GM10266 (cell line): ENCODE data around the gene MSH2.
"Not testable (repeated sequence)": the region's sequence is repeated elsewhere in the genome, so short reads cannot be mapped to it uniquely, and the experiment has no call there.

Experiments
- DNase-seq: peaks from one replicate; pipeline ENCODE4 v3.0.0; 2012; ENCODE audit errors: extremely low spot score
- CTCF ChIP-seq: IDR thresholded peaks from 2 replicates; pipeline ENCODE4 v1.5.1; 2012; ENCODE audit warnings: mild to moderate bottlenecking, low read depth; ENCODE audit not compliant: control insufficient read depth, insufficient read depth; ENCODE audit errors: missing control alignments

MSH2 gene

GRCh38 chr2:47494267-47495130, 91.5 kb downstream of the MSH2 start:
- TF ChIP-seq CTCF: no peak
- no peak for DNase-seq

- no peak for DNase-seq
- no peak for TF ChIP-seq CTCF
These were observed 95.0 kb downstream of the MSH2 start for GRCh38 chr2:47497843-47498460.

- DNase-seq: no peak
- TF ChIP-seq CTCF: no peak
These were observed 96.1 kb downstream of the MSH2 start for GRCh38 chr2:47499093-47499492.

GRCh38 chr2:47499621-47500309, 96.8 kb downstream of the MSH2 start:
- no peak for TF ChIP-seq CTCF
- DNase-seq: no peak

- DNase-seq: no peak
- TF ChIP-seq CTCF: no peak
These were observed 98.6 kb downstream of the MSH2 start for GRCh38 chr2:47501374-47502200.

- not testable (repeated sequence) for DNase-seq
These were observed 99.5 kb downstream of the MSH2 start for GRCh38 chr2:47502498-47502897.

- TF ChIP-seq CTCF: no peak
- DNase-seq: no peak
These were observed 100.6 kb downstream of the MSH2 start for GRCh38 chr2:47503481-47504070.
